Neural progenitor cell (in vitro differentiated cells): ENCODE measurements around the gene ZNF48. TPM values are rescaled to one million over a fixed set of nuclear protein-coding genes. Genes with fewer than 3 reads are reported as not detected.

Source experiments
- DNase-seq: peaks from one replicate; pipeline ENCODE4 v3.0.0-alpha.2; 2016; ENCODE audit warnings: low spot score
- H2AFZ ChIP-seq: fragments of 200-600 bp; sonication (generic); replicated peaks from 2 replicates; pipeline ENCODE4 v1.6.1; 2016; ENCODE audit warnings: antibody characterized with exemption
- H3F3A ChIP-seq: fragments of 200-600 bp; sonication (generic); 2 replicates; pipeline ENCODE4 v1.6.1; 2016; ENCODE audit warnings: antibody characterized with exemption, low read depth
- H3K27ac ChIP-seq: fragments of 200-600 bp; sonication (generic); 2 replicates; pipeline ENCODE4 v1.5.1; 2016; ENCODE audit warnings: mild to moderate bottlenecking
- H3K27me3 ChIP-seq: fragments of 200-600 bp; sonication (generic); 2 replicates; pipeline ENCODE4 v1.6.1; 2016; ENCODE audit warnings: mild to moderate bottlenecking, moderate library complexity
- H3K36me3 ChIP-seq: fragments of 200-600 bp; sonication (generic); 2 replicates; pipeline ENCODE4 v1.5.1; 2016
- H3K4me1 ChIP-seq: fragments of 200-600 bp; sonication (generic); 2 replicates; pipeline ENCODE4 v1.6.1; 2016; ENCODE audit warnings: mixed run types
- H3K4me2 ChIP-seq: fragments of 200-600 bp; sonication (generic); 2 replicates; pipeline ENCODE4 v1.6.1; 2016
- H3K4me3 ChIP-seq: fragments of 200-600 bp; sonication (generic); 2 replicates; pipeline ENCODE4 v1.5.1; 2016
- H3K79me2 ChIP-seq: fragments of 200-600 bp; sonication (generic); 2 replicates; pipeline ENCODE4 v1.6.1; 2016; ENCODE audit warnings: low read depth
- H3K9ac ChIP-seq: fragments of 200-600 bp; sonication (generic); 2 replicates; pipeline ENCODE4 v1.6.1; 2016
- H3K9me3 ChIP-seq: fragments of 200-600 bp; sonication (generic); 2 replicates; pipeline ENCODE4 v1.5.1; 2016; ENCODE audit warnings: low read depth
- H4K20me1 ChIP-seq: fragments of 200-600 bp; sonication (generic); 2 replicates; pipeline ENCODE4 v1.6.1; 2016; ENCODE audit warnings: low read depth
- H3K27ac Mint-ChIP-seq: 3 replicates; pipeline ENCODE4 v1.8.0; 2021; ENCODE audit warnings: mixed read lengths
- H3K27me3 Mint-ChIP-seq: 2 replicates; pipeline ENCODE4 v1.8.0; 2022; ENCODE audit warnings: low read depth, mild to moderate bottlenecking, inconsistent platforms, moderate library complexity, mixed read lengths; ENCODE audit not compliant: insufficient read depth
- H3K36me3 Mint-ChIP-seq: 3 replicates; pipeline ENCODE4 v1.8.0; 2021; ENCODE audit warnings: mixed read lengths
- H3K4me1 Mint-ChIP-seq: 3 replicates; pipeline ENCODE4 v1.8.0; 2021; ENCODE audit warnings: mixed read lengths
- H3K4me3 Mint-ChIP-seq: 3 replicates; pipeline ENCODE4 v1.8.0; 2021; ENCODE audit warnings: mild to moderate bottlenecking, moderate library complexity, mixed read lengths
- H3K9me3 Mint-ChIP-seq: 3 replicates; pipeline ENCODE4 v1.8.0; 2020; ENCODE audit warnings: mixed read lengths
- CTCF ChIP-seq: fragments of 200-600 bp; sonication (generic); IDR thresholded peaks from 2 replicates; pipeline ENCODE4 v1.5.1; 2017; ENCODE audit warnings: antibody characterized with exemption, mild to moderate bottlenecking
- EZH2 ChIP-seq: fragments of 200-600 bp; sonication (generic); IDR thresholded peaks from 2 replicates; pipeline ENCODE4 v1.6.1; 2017; ENCODE audit warnings: antibody characterized with exemption, mild to moderate bottlenecking, moderate library complexity
- EZH2phosphoT487 ChIP-seq: fragments of 200-600 bp; sonication (generic); IDR thresholded peaks from 2 replicates; pipeline ENCODE4 v1.6.1; 2017; ENCODE audit warnings: antibody characterized with exemption
- total RNA-seq: library from RNA; depleted of rRNA; stranded (reverse); fragments of >200 nt; gene quantifications from 2 replicates; pipeline ENCODE4 v1.2.3, GENCODE V29; 2015; ENCODE audit warnings: low replicate concordance

Gene ZNF48
- total RNA-seq, 1 donor from 2014 or later = 39.3 TPM

GRCh38 chr16:30401768-30402425 is 6.7 kb downstream of the ZNF48 start:
- Histone ChIP-seq H3K4me3 (no peak overlapping the region), H3K27me3 (no peaks in the 10 kb centered on the region), H3K9me3 (no peaks in the 10 kb centered on the region), H3F3A (peaks cover 65% of the 10 kb centered on the region), H2AFZ (no peak overlapping the region), H3K79me2 (peaks cover 23% of the 10 kb centered on the region), H3K27ac (peak overlapping the region; percentile 5), H3K9ac (no peak overlapping the region), H3K4me2 (no peak overlapping the region), H3K36me3 (no peaks in the 10 kb centered on the region), H3K4me1 (peaks cover 26% of the 10 kb centered on the region), H4K20me1 (peaks cover 27% of the 10 kb centered on the region)
- no peak for DNase-seq
- TF ChIP-seq EZH2phosphoT487 (no peak), EZH2 (no peak), CTCF (no peak)
- Mint-ChIP-seq H3K9me3 (no peaks in the 10 kb centered on the region), H3K4me1 (peaks cover 36% of the 10 kb centered on the region), H3K27me3 (peaks cover 18% of the 10 kb centered on the region), H3K4me3 (peak overlapping the region; percentile 86), H3K36me3 (peaks cover 3% of the 10 kb centered on the region), H3K27ac (peak overlapping the region; percentile 100)

- peak overlapping the region; percentile 92 for H3K4me3 Mint-ChIP-seq
- peaks cover 8% of the 10 kb centered on the region for H3K27me3 Mint-ChIP-seq
- Histone ChIP-seq H2AFZ (no peak overlapping the region), H3K9ac (no peak overlapping the region), H3K36me3 (no peaks in the 10 kb centered on the region), H3K79me2 (peaks cover 40% of the 10 kb centered on the region), H3K4me3 (peak overlapping the region; percentile 98), H3F3A (peaks cover 45% of the 10 kb centered on the region), H3K4me1 (peaks cover 14% of the 10 kb centered on the region), H3K27me3 (no peaks in the 10 kb centered on the region), H3K9me3 (no peaks in the 10 kb centered on the region), H3K4me2 (peak overlapping the region; percentile 95), H4K20me1 (peaks cover 31% of the 10 kb centered on the region), H3K27ac (no peak overlapping the region)
- no peaks in the 10 kb centered on the region for H3K9me3 Mint-ChIP-seq
- no peak for DNase-seq
- peaks cover 27% of the 10 kb centered on the region for H3K4me1 Mint-ChIP-seq
- TF ChIP-seq CTCF = no peak
- TF ChIP-seq EZH2 = no peak
- no peak for TF ChIP-seq EZH2phosphoT487
- peak overlapping the region; percentile 31 for H3K27ac Mint-ChIP-seq
- peaks cover 3% of the 10 kb centered on the region for H3K36me3 Mint-ChIP-seq
Observed at GRCh38 chr16:30406795-30407101, 11.5 kb downstream of the ZNF48 start.

GRCh38 chr16:30407102-30407803 is 12.0 kb downstream of the ZNF48 start, which contains the start of gene ZNF771:
TSS of gene ZNF771 (plus strand) at chr16:30407606. CDS start at chr16:30408054, 448 bp downstream.
- Histone ChIP-seq H2AFZ (peak within 1 kb of the TSS; percentile 92), H3F3A (peaks cover 40% of the 10 kb centered on the region), H3K9me3 (no peaks in the 10 kb centered on the region), H3K79me2 (peaks cover 44% of the 10 kb centered on the region), H3K27me3 (no peaks in the 10 kb centered on the region), H3K4me2 (peak within 1 kb of the TSS; percentile 95), H3K27ac (peak within 1 kb of the TSS; percentile 65), H3K4me3 (peak within 1 kb of the TSS; percentile 98), H3K4me1 (peaks cover 14% of the 10 kb centered on the region), H3K9ac (peak within 1 kb of the TSS; percentile 86), H4K20me1 (peaks cover 35% of the 10 kb centered on the region), H3K36me3 (no peaks in the 10 kb centered on the region)
- H3K27ac Mint-ChIP-seq = peak within 1 kb of the TSS; percentile 31
- peaks cover 26% of the 10 kb centered on the region for H3K4me1 Mint-ChIP-seq
- H3K36me3 Mint-ChIP-seq = peaks cover 8% of the 10 kb centered on the region
- peak within 1 kb of the TSS; percentile 92 for H3K4me3 Mint-ChIP-seq
- no peaks in the 10 kb centered on the region for H3K9me3 Mint-ChIP-seq
- DNase-seq = peak; percentile 95
- peaks cover 8% of the 10 kb centered on the region for H3K27me3 Mint-ChIP-seq
- no peak for TF ChIP-seq CTCF
- no peak for TF ChIP-seq EZH2phosphoT487
- TF ChIP-seq EZH2 = no peak
